KOPT-K1 (cell line): ENCODE results near the gene EHMT2.
A peak's percentile ranks its signal among the peaks of the same experiment; 100 is the strongest.
"Not testable (repeated sequence)": the region's sequence is repeated elsewhere in the genome, so short reads cannot be mapped to it uniquely, and the experiment has no call there.

Source experiments
- H3K27ac ChIP-seq: fragments of 200-600 bp; sonication (generic); 2 replicates; pipeline ENCODE4 v1.5.1; 2016; ENCODE audit warnings: antibody characterized with exemption, mild to moderate bottlenecking, low read depth, low read length; ENCODE audit not compliant: poor library complexity, severe bottlenecking
- H3K36me3 ChIP-seq: fragments of 200-600 bp; sonication (generic); 2 replicates; pipeline ENCODE4 v1.5.1; 2017; ENCODE audit warnings: antibody characterized with exemption, mild to moderate bottlenecking, low read length, moderate library complexity; ENCODE audit not compliant: insufficient read depth
- H3K9me3 ChIP-seq: fragments of 200-600 bp; sonication (generic); 2 replicates; pipeline ENCODE4 v1.5.1; 2017; ENCODE audit warnings: antibody characterized with exemption, low read length, mild to moderate bottlenecking; ENCODE audit not compliant: insufficient read depth, poor library complexity, severe bottlenecking

EHMT2 gene

DNA sequence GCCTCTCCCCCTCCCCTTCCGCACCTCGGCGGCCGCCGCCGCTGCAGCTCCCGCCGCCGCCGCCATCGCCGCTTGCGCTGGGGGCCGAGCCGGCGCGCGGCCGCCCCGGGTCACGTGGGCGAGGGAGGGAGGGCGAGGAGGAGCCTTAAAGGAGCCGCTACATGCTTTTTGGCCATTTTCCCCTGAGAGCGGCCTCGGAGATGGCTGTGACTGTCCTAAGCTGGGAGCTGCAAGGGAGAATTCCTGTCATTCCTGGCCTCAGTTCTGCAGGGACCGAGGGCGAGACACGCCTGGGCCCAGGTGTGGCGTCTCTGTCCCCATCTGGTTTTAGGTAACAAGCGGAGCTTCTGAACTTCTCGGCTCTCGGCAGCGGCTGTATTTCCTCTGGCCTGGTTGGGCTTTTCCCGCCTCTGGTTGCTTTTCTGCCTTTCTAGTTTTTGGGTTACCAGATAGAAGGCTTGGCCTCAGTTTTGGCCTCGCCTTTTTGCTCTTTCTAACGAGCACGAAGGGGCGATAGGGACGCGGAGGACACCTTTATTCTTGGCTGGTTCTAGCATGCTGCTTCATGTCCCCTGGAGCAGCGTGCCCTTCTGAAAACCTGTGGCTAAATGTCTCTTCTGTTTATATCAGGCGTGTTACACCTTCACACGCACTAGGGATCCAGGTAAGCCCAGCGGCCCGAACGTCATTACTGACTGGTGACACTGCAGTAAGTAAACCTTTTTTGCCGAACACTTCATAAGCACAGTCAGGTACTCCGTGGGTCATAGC lies at the start of gene EHMT2:
TSS of gene EHMT2 (minus strand) at position 87 of the 771 bp plus-strand sequence. CDS start at position 66, 21 bp downstream.
- H3K9me3 ChIP-seq, result no peaks in the 10 kb centered on the region
- peaks cover 35% of the 10 kb centered on the region for H3K36me3 ChIP-seq
- peak within 1 kb of the TSS; percentile 84 for H3K27ac ChIP-seq

DNA sequence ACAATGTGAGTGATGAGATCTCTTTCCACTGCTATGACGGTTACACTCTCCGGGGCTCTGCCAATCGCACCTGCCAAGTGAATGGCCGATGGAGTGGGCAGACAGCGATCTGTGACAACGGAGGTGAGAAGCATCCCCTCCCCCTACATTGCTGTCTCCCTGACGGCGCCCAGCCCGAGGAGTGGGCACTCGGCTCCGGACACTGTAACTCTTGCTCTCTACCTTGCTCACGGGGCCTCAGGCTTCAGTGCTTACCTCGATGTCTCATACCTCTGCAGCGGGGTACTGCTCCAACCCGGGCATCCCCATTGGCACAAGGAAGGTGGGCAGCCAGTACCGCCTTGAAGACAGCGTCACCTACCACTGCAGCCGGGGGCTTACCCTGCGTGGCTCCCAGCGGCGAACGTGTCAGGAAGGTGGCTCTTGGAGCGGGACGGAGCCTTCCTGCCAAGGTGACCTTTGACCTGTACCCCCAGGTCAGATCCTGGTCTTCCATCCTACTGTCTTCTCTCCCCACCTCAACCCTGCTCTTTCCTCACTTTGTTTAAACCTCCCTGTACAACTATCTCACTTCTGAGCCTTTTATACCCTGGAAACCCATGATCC lies 49.7 kb upstream of the EHMT2 start:
- Histone ChIP-seq H3K9me3 (no peaks in the 10 kb centered on the region), H3K27ac (no peak overlapping the region), H3K36me3 (peaks cover 16% of the 10 kb centered on the region)

GRCh38 chr6:31946370-31946885 lies 48.9 kb upstream of the EHMT2 start:
- H3K9me3 ChIP-seq, result no peaks in the 10 kb centered on the region
- peaks cover 9% of the 10 kb centered on the region for H3K36me3 ChIP-seq
- no peak overlapping the region for H3K27ac ChIP-seq

GRCh38 chr6:31945507-31946369 lies 48.2 kb upstream of the EHMT2 start, which contains the start of gene CFB:
Gene CFB, plus strand, starts transcription at chr6:31946095. Its CDS starts 127 bp downstream, at chr6:31946222.
- H3K27ac ChIP-seq, result no peak within 1 kb of the TSS
- H3K9me3 ChIP-seq, result no peaks in the 10 kb centered on the region
- H3K36me3 ChIP-seq, result peaks cover 2% of the 10 kb centered on the region

DNA sequence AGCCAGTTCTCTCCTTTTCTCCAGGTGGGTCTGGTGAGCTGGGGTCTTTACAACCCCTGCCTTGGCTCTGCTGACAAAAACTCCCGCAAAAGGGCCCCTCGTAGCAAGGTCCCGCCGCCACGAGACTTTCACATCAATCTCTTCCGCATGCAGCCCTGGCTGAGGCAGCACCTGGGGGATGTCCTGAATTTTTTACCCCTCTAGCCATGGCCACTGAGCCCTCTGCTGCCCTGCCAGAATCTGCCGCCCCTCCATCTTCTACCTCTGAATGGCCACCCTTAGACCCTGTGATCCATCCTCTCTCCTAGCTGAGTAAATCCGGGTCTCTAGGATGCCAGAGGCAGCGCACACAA lies 47.6 kb upstream of the EHMT2 start:
- Histone ChIP-seq H3K27ac (no peak overlapping the region), H3K36me3 (no peaks in the 10 kb centered on the region), H3K9me3 (no peaks in the 10 kb centered on the region)

GRCh38 chr6:31943742-31944141 lies 46.2 kb upstream of the EHMT2 start:
- H3K9me3 ChIP-seq, result no peaks in the 10 kb centered on the region
- H3K36me3 ChIP-seq, result no peaks in the 10 kb centered on the region
- no peak overlapping the region for H3K27ac ChIP-seq

- H3K9me3 ChIP-seq, result no peaks in the 10 kb centered on the region
- no peaks in the 10 kb centered on the region for H3K36me3 ChIP-seq
- H3K27ac ChIP-seq, result no peak overlapping the region
Measured at GRCh38 chr6:31940256-31940664, 42.8 kb upstream of the EHMT2 start.

GRCh38 chr6:31935823-31936222 lies 38.3 kb upstream of the EHMT2 start:
- H3K36me3 ChIP-seq, result no peaks in the 10 kb centered on the region
- H3K27ac ChIP-seq, result no peak overlapping the region
- no peaks in the 10 kb centered on the region for H3K9me3 ChIP-seq

DNA sequence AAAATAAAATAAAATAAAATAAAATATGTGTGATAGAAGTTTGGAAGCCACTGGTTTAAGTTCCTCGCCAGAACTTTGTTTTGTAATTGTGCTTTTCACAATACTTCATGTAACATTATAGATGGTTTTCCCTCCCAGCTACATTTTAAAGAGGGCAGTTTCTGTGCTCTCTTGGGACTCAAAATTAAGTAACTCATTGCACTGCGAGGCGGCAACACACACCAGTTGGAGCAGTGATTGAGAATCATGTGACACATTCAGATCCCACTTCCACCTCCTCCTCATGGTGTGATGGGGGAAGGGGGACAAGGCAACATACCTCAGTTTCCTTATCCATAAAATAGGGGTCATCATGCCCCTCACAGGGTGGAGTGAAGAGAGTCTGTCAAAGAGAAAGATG lies 37.5 kb upstream of the EHMT2 start:
- Histone ChIP-seq H3K36me3 (no peaks in the 10 kb centered on the region), H3K27ac (no peak overlapping the region), H3K9me3 (no peaks in the 10 kb centered on the region)

DNA sequence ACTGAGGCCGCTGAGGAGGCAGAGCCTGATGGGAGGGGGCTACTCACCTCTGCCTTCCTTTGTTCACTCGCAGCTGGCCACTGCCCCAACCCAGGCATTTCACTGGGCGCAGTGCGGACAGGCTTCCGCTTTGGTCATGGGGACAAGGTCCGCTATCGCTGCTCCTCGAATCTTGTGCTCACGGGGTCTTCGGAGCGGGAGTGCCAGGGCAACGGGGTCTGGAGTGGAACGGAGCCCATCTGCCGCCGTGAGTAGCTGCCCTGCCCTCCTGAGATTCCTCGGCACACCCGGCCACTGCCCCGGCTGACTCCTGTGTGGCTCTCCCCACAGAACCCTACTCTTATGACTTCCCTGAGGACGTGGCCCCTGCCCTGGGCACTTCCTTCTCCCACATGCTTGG lies 36.0 kb upstream of the EHMT2 start:
- Histone ChIP-seq H3K27ac (no peak overlapping the region), H3K9me3 (no peaks in the 10 kb centered on the region), H3K36me3 (no peaks in the 10 kb centered on the region)

GRCh38 chr6:31932137-31932536 lies 34.6 kb upstream of the EHMT2 start:
- not testable (repeated sequence) for H3K36me3 ChIP-seq, H3K9me3 ChIP-seq, H3K27ac ChIP-seq

DNA sequence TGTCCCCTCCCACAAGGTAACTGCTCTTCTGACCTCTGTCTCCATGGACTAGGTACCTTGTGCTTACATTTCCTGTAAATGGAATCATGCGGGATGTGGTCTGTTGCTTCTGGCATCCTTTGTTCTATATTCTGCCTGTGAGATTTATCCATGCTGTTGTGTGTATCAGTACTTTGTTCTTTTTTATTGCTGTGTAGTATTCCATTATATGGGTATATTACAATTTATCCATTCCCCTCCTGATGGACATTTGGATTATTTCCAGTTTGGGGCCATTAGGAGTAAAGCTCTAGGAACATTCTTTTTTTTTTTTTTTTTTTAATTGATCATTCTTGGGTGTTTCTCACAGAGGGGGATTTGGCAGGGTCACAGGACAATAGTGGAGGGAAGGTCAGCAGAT lies 33.5 kb upstream of the EHMT2 start:
- Histone ChIP-seq H3K36me3 (no peaks in the 10 kb centered on the region), H3K27ac (no peak overlapping the region), H3K9me3 (no peaks in the 10 kb centered on the region)

DNA sequence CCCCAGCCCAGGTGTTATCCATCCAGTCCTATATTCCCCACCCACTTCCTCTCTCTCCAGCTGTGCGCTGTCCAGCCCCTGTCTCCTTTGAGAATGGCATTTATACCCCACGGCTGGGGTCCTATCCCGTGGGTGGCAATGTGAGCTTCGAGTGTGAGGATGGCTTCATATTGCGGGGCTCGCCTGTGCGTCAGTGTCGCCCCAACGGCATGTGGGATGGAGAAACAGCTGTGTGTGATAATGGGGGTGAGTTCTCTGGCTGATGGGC lies 31.1 kb upstream of the EHMT2 start:
- H3K27ac ChIP-seq, result no peak overlapping the region
- no peaks in the 10 kb centered on the region for H3K36me3 ChIP-seq
- no peaks in the 10 kb centered on the region for H3K9me3 ChIP-seq

- H3K27ac ChIP-seq, result no peak overlapping the region
- no peaks in the 10 kb centered on the region for H3K9me3 ChIP-seq
- H3K36me3 ChIP-seq, result no peaks in the 10 kb centered on the region
Measured at GRCh38 chr6:31927863-31928671, 30.6 kb upstream of the EHMT2 start.
